SHP77 treated with DMSO at 0.1 percent for 48 hours (cell line): ENCODE measurements around the gene PPP1R14B.

Experiments
- DNase-seq: peaks from one replicate; lab custom pipeline; 2025; lab: John Stamatoyannopoulos, UW

Gene PPP1R14B

GRCh38 chr11:64210301-64211020, 36.3 kb downstream of the PPP1R14B start:
- no peak for DNase-seq

- DNase-seq = no peak
Measured at GRCh38 chr11:64209563-64209843, 37.2 kb downstream of the PPP1R14B start.

GRCh38 chr11:64208796-64209562, 37.8 kb downstream of the PPP1R14B start:
- no peak for DNase-seq

GRCh38 chr11:64208086-64208795, 38.5 kb downstream of the PPP1R14B start:
- no peak for DNase-seq

- no peak for DNase-seq
Measured at GRCh38 chr11:64207256-64208085, 39.3 kb downstream of the PPP1R14B start.

- no peak for DNase-seq
Measured at GRCh38 chr11:64206457-64207255, 40.1 kb downstream of the PPP1R14B start, which contains the start of gene FERMT3. TSS of gene FERMT3 (plus strand) at chr11:64206721. CDS start at chr11:64207365, 644 bp downstream.

GRCh38 chr11:64204464-64204989, 42.2 kb downstream of the PPP1R14B start:
- DNase-seq = peak; percentile 18

GRCh38 chr11:64204080-64204440, 42.7 kb downstream of the PPP1R14B start:
- DNase-seq = no peak

GRCh38 chr11:64203421-64204079, 43.2 kb downstream of the PPP1R14B start:
- no peak for DNase-seq

- DNase-seq = no peak
Measured at GRCh38 chr11:64202992-64203391, 43.8 kb downstream of the PPP1R14B start.

- DNase-seq = no peak
Measured at GRCh38 chr11:64201543-64201942, 45.2 kb downstream of the PPP1R14B start.

GRCh38 chr11:64198511-64198910, 48.2 kb downstream of the PPP1R14B start:
- no peak for DNase-seq

GRCh38 chr11:64196626-64197025, 50.1 kb downstream of the PPP1R14B start:
- no peak for DNase-seq
